Mesendoderm (in vitro differentiated cells): ENCODE results near the gene ENTR1.

ENCODE experiments used
- DNase-seq: peaks from one replicate; pipeline ENCODE4 v3.0.0; 2013
- H2AK5ac ChIP-seq: 2 replicates; pipeline ENCODE4 v1.6.1; 2013; ENCODE audit warnings: low read length, inconsistent platforms
- H2BK120ac ChIP-seq: 2 replicates; pipeline ENCODE4 v1.6.1; 2013; ENCODE audit warnings: low read depth, mild to moderate bottlenecking, low read length, moderate library complexity, mixed read lengths
- H2BK15ac ChIP-seq: replicated peaks from 2 replicates; pipeline ENCODE4 v1.6.1; 2013; ENCODE audit warnings: low read depth, mild to moderate bottlenecking, moderate library complexity
- H2BK5ac ChIP-seq: 2 replicates; pipeline ENCODE4 v1.6.1; 2013; ENCODE audit warnings: low read length, inconsistent platforms
- H3K18ac ChIP-seq: 2 replicates; pipeline ENCODE4 v1.6.1; 2013; ENCODE audit warnings: mild to moderate bottlenecking, low read length, mixed read lengths
- H3K23ac ChIP-seq: one replicate; pipeline ENCODE4 v1.6.1; 2013; ENCODE audit warnings: low read length
- H3K27ac ChIP-seq: 2 replicates; pipeline ENCODE4 v1.5.1; 2013; ENCODE audit warnings: low read depth, mild to moderate bottlenecking, inconsistent platforms, low read length, moderate library complexity
- H3K27me3 ChIP-seq: 2 replicates; pipeline ENCODE4 v1.6.1; 2013; ENCODE audit warnings: low read length, control low read depth, mild to moderate bottlenecking, inconsistent platforms; ENCODE audit not compliant: insufficient read depth, poor library complexity
- H3K36me3 ChIP-seq: 2 replicates; pipeline ENCODE4 v1.6.1; 2013; ENCODE audit warnings: low read length, inconsistent platforms; ENCODE audit not compliant: control insufficient read depth, insufficient read depth
- H3K4ac ChIP-seq: one replicate; pipeline ENCODE4 v1.6.1; 2013; ENCODE audit warnings: low read depth, mild to moderate bottlenecking, low read length, moderate library complexity
- H3K4me1 ChIP-seq: 2 replicates; pipeline ENCODE4 v1.6.1; 2013; ENCODE audit warnings: low read depth, low read length, inconsistent platforms; ENCODE audit not compliant: control insufficient read depth
- H3K4me2 ChIP-seq: 2 replicates; pipeline ENCODE4 v1.6.1; 2013; ENCODE audit warnings: low read length
- H3K4me3 ChIP-seq: 2 replicates; pipeline ENCODE4 v1.5.1; 2013; ENCODE audit warnings: mild to moderate bottlenecking, low read length
- H3K56ac ChIP-seq: one replicate; pipeline ENCODE4 v1.6.1; 2013; ENCODE audit warnings: low read length
- H3K79me1 ChIP-seq: 2 replicates; pipeline ENCODE4 v1.6.1; 2013; ENCODE audit warnings: low read length, inconsistent platforms
- H3K79me2 ChIP-seq: 2 replicates; pipeline ENCODE4 v1.6.1; 2013; ENCODE audit warnings: mild to moderate bottlenecking, low read length; ENCODE audit not compliant: control insufficient read depth, insufficient read depth
- H3K9ac ChIP-seq: 2 replicates; pipeline ENCODE4 v1.6.1; 2013; ENCODE audit warnings: low read length, inconsistent platforms
- H4K5ac ChIP-seq: one replicate; pipeline ENCODE4 v1.6.1; 2013; ENCODE audit warnings: low read length
- H4K8ac ChIP-seq: one replicate; pipeline ENCODE4 v1.6.1; 2013; ENCODE audit warnings: low read depth, mild to moderate bottlenecking, control low read depth, low read length, moderate library complexity
- WGBS: extraction: QIAGEN DNeasy Blood & Tissue Kit; methylation state at CpG from one replicate; pipeline ENCODE4 v1.1.7; 2013; ENCODE audit warnings: low lambda C conversion rate, missing lambda C conversion rate; ENCODE audit not compliant: insufficient coverage; ENCODE audit errors: extremely low coverage; 5-methylcytosine and 5-hydroxymethylcytosine counted together

Gene ENTR1

GRCh38 chr9:136364942-136365774 lies 45.3 kb downstream of the ENTR1 start:
- Histone ChIP-seq H2BK15ac (no peak overlapping the region), H3K36me3 (no peaks in the 10 kb centered on the region), H3K23ac (no peak overlapping the region), H3K27me3 (no peaks in the 10 kb centered on the region), H3K4me2 (no peak overlapping the region), H3K4me3 (no peak overlapping the region), H3K9ac (no peak overlapping the region), H3K79me2 (no peaks in the 10 kb centered on the region), H3K79me1 (peaks cover 3% of the 10 kb centered on the region), H2BK120ac (no peak overlapping the region), H3K4me1 (peaks cover 2% of the 10 kb centered on the region), H3K56ac (no peak overlapping the region), H3K18ac (no peak overlapping the region), H3K4ac (no peak overlapping the region), H2AK5ac (no peak overlapping the region), H4K5ac (no peak overlapping the region), H2BK5ac (no peak overlapping the region), H3K27ac (no peak overlapping the region), H4K8ac (no peak overlapping the region)
- DNase-seq, result no peak
- WGBS, result no CpG with 5 or more reads among the region's 31 CpGs

GRCh38 chr9:136363949-136364748 lies 46.3 kb downstream of the ENTR1 start:
- Histone ChIP-seq H3K23ac (peak overlapping the region; percentile 66), H2AK5ac (peak overlapping the region; percentile 58), H3K4me2 (no peak overlapping the region), H3K4me3 (no peak overlapping the region), H2BK15ac (no peak overlapping the region), H4K5ac (no peak overlapping the region), H3K56ac (peak overlapping the region; percentile 37), H4K8ac (no peak overlapping the region), H2BK120ac (no peak overlapping the region), H3K36me3 (no peaks in the 10 kb centered on the region), H3K18ac (no peak overlapping the region), H3K4ac (no peak overlapping the region), H3K79me1 (peaks cover 3% of the 10 kb centered on the region), H3K79me2 (no peaks in the 10 kb centered on the region), H3K27me3 (no peaks in the 10 kb centered on the region), H3K27ac (no peak overlapping the region), H3K9ac (peak overlapping the region; percentile 22), H3K4me1 (peaks cover 2% of the 10 kb centered on the region), H2BK5ac (no peak overlapping the region)
- no CpG with 5 or more reads among the region's 54 CpGs for WGBS
- DNase-seq, result no peak

GRCh38 chr9:136363106-136363948 lies 47.1 kb downstream of the ENTR1 start, which contains the start of gene DNLZ:
TSS of gene DNLZ (minus strand) at chr9:136363744. CDS start at chr9:136363714, 30 bp downstream.
- Histone ChIP-seq H3K79me1 (peaks cover 3% of the 10 kb centered on the region), H4K5ac (no peak within 1 kb of the TSS), H3K79me2 (no peaks in the 10 kb centered on the region), H3K23ac (peak within 1 kb of the TSS; percentile 66), H4K8ac (peak within 1 kb of the TSS; percentile 93), H3K4ac (peak within 1 kb of the TSS; percentile 90), H2BK5ac (no peak within 1 kb of the TSS), H3K27me3 (no peaks in the 10 kb centered on the region), H3K56ac (peak within 1 kb of the TSS; percentile 98), H3K4me1 (peaks cover 2% of the 10 kb centered on the region), H2BK15ac (no peak within 1 kb of the TSS), H2BK120ac (peak within 1 kb of the TSS; percentile 9), H3K9ac (peak within 1 kb of the TSS; percentile 94), H3K4me2 (peak within 1 kb of the TSS; percentile 31), H3K36me3 (no peaks in the 10 kb centered on the region), H3K4me3 (peak within 1 kb of the TSS; percentile 82), H3K18ac (peak within 1 kb of the TSS; percentile 89), H2AK5ac (peak within 1 kb of the TSS; percentile 58), H3K27ac (peak within 1 kb of the TSS; percentile 91)
- peak; percentile 96 for DNase-seq
- no CpG with 5 or more reads among the region's 97 CpGs for WGBS

GRCh38 chr9:136362450-136362784 lies 48.0 kb downstream of the ENTR1 start:
- no peak overlapping the region for H3K56ac ChIP-seq
- no peak for DNase-seq
- H3K27me3 ChIP-seq, result no peaks in the 10 kb centered on the region
- H2BK5ac ChIP-seq, result no peak overlapping the region
- H3K18ac ChIP-seq, result no peak overlapping the region
- no peaks in the 10 kb centered on the region for H3K79me2 ChIP-seq
- no peak overlapping the region for H3K4me3 ChIP-seq
- no peak overlapping the region for H3K27ac ChIP-seq
- H2AK5ac ChIP-seq, result no peak overlapping the region
- no peak overlapping the region for H2BK15ac ChIP-seq
- no peak overlapping the region for H3K4ac ChIP-seq
- H3K79me1 ChIP-seq, result peaks cover 3% of the 10 kb centered on the region
- no peak overlapping the region for H3K23ac ChIP-seq
- no peak overlapping the region for H4K5ac ChIP-seq
- no CpG with 5 or more reads among the region's 6 CpGs for WGBS
- H3K4me1 ChIP-seq, result peaks cover 2% of the 10 kb centered on the region
- no peak overlapping the region for H2BK120ac ChIP-seq
- H4K8ac ChIP-seq, result no peak overlapping the region
- no peak overlapping the region for H3K4me2 ChIP-seq
- no peaks in the 10 kb centered on the region for H3K36me3 ChIP-seq
- H3K9ac ChIP-seq, result no peak overlapping the region

- Histone ChIP-seq H2AK5ac (no peak overlapping the region), H2BK5ac (no peak overlapping the region), H3K18ac (no peak overlapping the region), H2BK120ac (no peak overlapping the region), H3K27me3 (no peaks in the 10 kb centered on the region), H3K9ac (no peak overlapping the region), H3K4me1 (peaks cover 2% of the 10 kb centered on the region), H3K23ac (no peak overlapping the region), H3K4me3 (no peak overlapping the region), H3K4me2 (no peak overlapping the region), H4K8ac (no peak overlapping the region), H2BK15ac (no peak overlapping the region), H3K56ac (no peak overlapping the region), H3K4ac (no peak overlapping the region), H3K36me3 (no peaks in the 10 kb centered on the region), H3K79me1 (peaks cover 3% of the 10 kb centered on the region), H3K79me2 (no peaks in the 10 kb centered on the region), H4K5ac (no peak overlapping the region), H3K27ac (no peak overlapping the region)
- no CpG with 5 or more reads among the region's 26 CpGs for WGBS
- DNase-seq, result no peak
Observed at GRCh38 chr9:136361754-136362449, 48.5 kb downstream of the ENTR1 start.
